Neural progenitor cell (in vitro differentiated cells): Measurements from ENCODE around the gene ANKDD1B.

Experiments used
- CTCF ChIP-seq: fragments of 200-600 bp; sonication (generic); IDR thresholded peaks from 2 replicates; pipeline ENCODE4 v1.5.1; 2017; ENCODE audit warnings: antibody characterized with exemption, mild to moderate bottlenecking
- EZH2 ChIP-seq: fragments of 200-600 bp; sonication (generic); IDR thresholded peaks from 2 replicates; pipeline ENCODE4 v1.6.1; 2017; ENCODE audit warnings: antibody characterized with exemption, mild to moderate bottlenecking, moderate library complexity
- EZH2phosphoT487 ChIP-seq: fragments of 200-600 bp; sonication (generic); IDR thresholded peaks from 2 replicates; pipeline ENCODE4 v1.6.1; 2017; ENCODE audit warnings: antibody characterized with exemption

DNA sequence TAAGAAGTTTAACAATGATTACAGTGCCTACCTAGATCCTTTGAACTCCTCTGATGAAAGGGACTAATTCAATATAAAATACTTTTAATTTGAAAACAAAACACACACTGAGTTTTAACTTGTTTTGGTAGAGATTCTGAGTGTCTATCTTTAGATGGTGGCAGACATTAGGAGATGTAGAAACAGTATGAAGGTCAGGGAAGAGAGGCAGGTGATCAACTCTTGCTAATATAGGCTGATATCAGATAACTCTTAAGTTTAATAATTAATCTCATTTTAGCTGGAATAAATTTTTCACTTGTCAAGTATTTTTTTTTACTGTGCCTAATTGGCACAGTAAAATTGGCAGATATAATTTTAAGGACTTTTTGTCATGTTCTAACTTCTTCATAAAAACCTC is 75.2 kb downstream of the ANKDD1B start:
- TF ChIP-seq CTCF (no peak), EZH2 (no peak), EZH2phosphoT487 (no peak)
